Fibroblast of lung (primary cell): ENCODE data around the gene TEKT1.
"Not testable (repeated sequence)": the region's sequence is repeated elsewhere in the genome, so short reads cannot be mapped to it uniquely, and the experiment has no call there.

Experiments used
- EZH2 ChIP-seq: IDR thresholded peaks from 2 replicates; pipeline ENCODE4 v1.5.1; 2012; ENCODE audit warnings: low read length, control low read depth, mild to moderate bottlenecking; ENCODE audit errors: missing control alignments
- TF ChIP-seq, protein P1 (sequence below), 2 donors: IDR thresholded peaks in 1 of 2; conservative IDR thresholded peaks in 1 of 2; 1 replicate in 1 of 2; 2 replicates in 1 of 2; pipeline ENCODE4 v1.5.1; 2011 to 2012; ENCODE audit warnings: low read length in 2 of 2, control low read depth in 1 of 2, inconsistent platforms in 1 of 2, low read depth in 1 of 2, mild to moderate bottlenecking in 1 of 2

DNA sequence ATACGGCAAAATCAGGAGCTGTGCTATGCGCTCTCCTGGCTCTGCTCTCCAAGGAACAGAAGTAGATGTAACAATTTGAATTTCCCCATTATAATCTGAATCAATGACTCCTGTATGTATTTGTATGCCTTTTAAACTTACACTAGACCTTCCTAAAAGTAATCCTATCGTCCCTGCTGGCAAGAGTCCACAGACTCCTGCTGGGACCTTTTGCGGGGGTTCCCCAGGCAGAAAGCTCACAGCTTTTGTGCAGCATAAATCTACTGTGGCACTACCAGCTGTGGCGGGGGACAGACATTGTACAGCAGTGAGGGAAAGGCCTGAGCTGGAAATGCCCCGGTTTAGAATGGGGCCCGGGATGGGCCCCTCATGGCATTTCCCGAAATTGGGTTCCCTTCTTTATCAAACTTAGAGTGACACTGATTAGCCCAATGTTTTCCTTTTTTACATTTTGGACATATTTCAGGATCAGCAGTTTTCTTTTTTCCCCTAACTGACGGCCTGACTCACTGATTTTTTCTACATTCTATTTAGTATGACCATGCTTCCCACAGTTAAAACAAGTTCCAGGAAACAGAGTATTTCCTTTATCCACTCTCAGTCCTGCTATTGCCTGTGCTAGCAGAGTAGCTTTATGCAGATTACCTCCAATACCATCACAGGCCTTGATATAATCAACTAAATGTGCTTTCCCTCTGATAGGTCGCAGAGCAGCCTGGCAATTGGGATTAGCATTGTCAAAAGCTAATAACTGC lies 47.9 kb upstream of the TEKT1 start:
- TF ChIP-seq, protein P1, sequence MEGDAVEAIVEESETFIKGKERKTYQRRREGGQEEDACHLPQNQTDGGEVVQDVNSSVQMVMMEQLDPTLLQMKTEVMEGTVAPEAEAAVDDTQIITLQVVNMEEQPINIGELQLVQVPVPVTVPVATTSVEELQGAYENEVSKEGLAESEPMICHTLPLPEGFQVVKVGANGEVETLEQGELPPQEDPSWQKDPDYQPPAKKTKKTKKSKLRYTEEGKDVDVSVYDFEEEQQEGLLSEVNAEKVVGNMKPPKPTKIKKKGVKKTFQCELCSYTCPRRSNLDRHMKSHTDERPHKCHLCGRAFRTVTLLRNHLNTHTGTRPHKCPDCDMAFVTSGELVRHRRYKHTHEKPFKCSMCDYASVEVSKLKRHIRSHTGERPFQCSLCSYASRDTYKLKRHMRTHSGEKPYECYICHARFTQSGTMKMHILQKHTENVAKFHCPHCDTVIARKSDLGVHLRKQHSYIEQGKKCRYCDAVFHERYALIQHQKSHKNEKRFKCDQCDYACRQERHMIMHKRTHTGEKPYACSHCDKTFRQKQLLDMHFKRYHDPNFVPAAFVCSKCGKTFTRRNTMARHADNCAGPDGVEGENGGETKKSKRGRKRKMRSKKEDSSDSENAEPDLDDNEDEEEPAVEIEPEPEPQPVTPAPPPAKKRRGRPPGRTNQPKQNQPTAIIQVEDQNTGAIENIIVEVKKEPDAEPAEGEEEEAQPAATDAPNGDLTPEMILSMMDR (conservative IDR thresholded peaks at IDR 0.05 in 1 of 2, IDR thresholded peaks at IDR 0.05 in 1 of 2; ENCODE audit: low read depth in 1 of 2, low read length in 2 of 2) = not testable (repeated sequence)
- not testable (repeated sequence) for TF ChIP-seq EZH2
